Smooth muscle cell (in vitro differentiated cells): Measurements from ENCODE around the gene PCSK6. TPM values are rescaled to one million over a fixed set of nuclear protein-coding genes. Genes with fewer than 3 reads are reported as not detected.
"Not testable (repeated sequence)": the region's sequence is repeated elsewhere in the genome, so short reads cannot be mapped to it uniquely, and the experiment has no call there.

Experiments used
- DNase-seq: peaks from one replicate; lab custom pipeline; 2025; ENCODE audit not compliant: unreplicated experiment; lab: John Stamatoyannopoulos, UW
- H2AFZ ChIP-seq: fragments of 200-600 bp; sonication (generic); 2 replicates; pipeline ENCODE4 v1.6.0; 2016; ENCODE audit warnings: antibody characterized with exemption, low read depth, mild to moderate bottlenecking
- H3F3A ChIP-seq: fragments of 200-600 bp; sonication (generic); 2 replicates; pipeline ENCODE4 v1.6.0; 2017; ENCODE audit warnings: antibody characterized with exemption, low read depth
- H3K27ac ChIP-seq: fragments of 200-600 bp; sonication (generic); 2 replicates; pipeline ENCODE4 v1.5.1; 2016; ENCODE audit warnings: low read depth, mild to moderate bottlenecking
- H3K27me3 ChIP-seq: fragments of 200-600 bp; sonication (generic); 2 replicates; pipeline ENCODE4 v1.6.1; 2016; ENCODE audit warnings: low read depth, mild to moderate bottlenecking
- H3K36me3 ChIP-seq: fragments of 200-600 bp; sonication (generic); 2 replicates; pipeline ENCODE4 v1.5.1; 2016; ENCODE audit warnings: low read depth
- H3K4me1 ChIP-seq: fragments of 200-600 bp; sonication (generic); 2 replicates; pipeline ENCODE4 v1.5.1; 2016; ENCODE audit warnings: low read depth
- H3K4me2 ChIP-seq: fragments of 200-600 bp; sonication (generic); 2 replicates; pipeline ENCODE4 v1.6.0; 2016; ENCODE audit warnings: mild to moderate bottlenecking
- H3K4me3 ChIP-seq: fragments of 200-600 bp; sonication (generic); 2 replicates; pipeline ENCODE4 v1.5.1; 2016; ENCODE audit warnings: mild to moderate bottlenecking
- H3K79me2 ChIP-seq: fragments of 200-600 bp; sonication (generic); 2 replicates; pipeline ENCODE4 v1.6.0; 2016; ENCODE audit warnings: low read depth, mild to moderate bottlenecking
- H3K9ac ChIP-seq: fragments of 200-600 bp; sonication (generic); 2 replicates; pipeline ENCODE4 v1.6.0; 2016; ENCODE audit warnings: low read depth
- H3K9me3 ChIP-seq: fragments of 200-600 bp; sonication (generic); replicated peaks from 2 replicates; pipeline ENCODE4 v1.5.1; 2016; ENCODE audit warnings: low read depth
- H4K20me1 ChIP-seq: fragments of 200-600 bp; sonication (generic); 2 replicates; pipeline ENCODE4 v1.6.0; 2016; ENCODE audit warnings: low read depth
- WGBS: methylation state at CpG from one replicate; pipeline ENCODE4 v1.1.7; 2016; ENCODE audit warnings: low lambda C conversion rate; 5-methylcytosine and 5-hydroxymethylcytosine counted together
- polyA plus RNA-seq: library from polyadenylated mRNA; unstranded; fragments of >200 nt; fragmentation: Nextera tagmentation; extraction: Ambion mirVana; gene quantifications from 2 replicates; pipeline ENCODE4 v1.2.1, GENCODE V29; 2016
- total RNA-seq: library from RNA; depleted of rRNA; stranded (reverse); fragments of >200 nt; gene quantifications from 2 replicates; pipeline ENCODE4 v1.2.3, GENCODE V29; 2014
- TF ChIP-seq, protein P1 (sequence below): fragments of 200-600 bp; sonication (generic); IDR thresholded peaks from 2 replicates; pipeline ENCODE4 v1.5.1; 2017; ENCODE audit warnings: borderline replicate concordance, mild to moderate bottlenecking, antibody characterized with exemption; ENCODE audit not compliant: insufficient read depth, poor library complexity, severe bottlenecking

The PCSK6 gene
- total and polyA plus RNA-seq, 2 experiments from 2014 or later = 17.5 TPM

DNA sequence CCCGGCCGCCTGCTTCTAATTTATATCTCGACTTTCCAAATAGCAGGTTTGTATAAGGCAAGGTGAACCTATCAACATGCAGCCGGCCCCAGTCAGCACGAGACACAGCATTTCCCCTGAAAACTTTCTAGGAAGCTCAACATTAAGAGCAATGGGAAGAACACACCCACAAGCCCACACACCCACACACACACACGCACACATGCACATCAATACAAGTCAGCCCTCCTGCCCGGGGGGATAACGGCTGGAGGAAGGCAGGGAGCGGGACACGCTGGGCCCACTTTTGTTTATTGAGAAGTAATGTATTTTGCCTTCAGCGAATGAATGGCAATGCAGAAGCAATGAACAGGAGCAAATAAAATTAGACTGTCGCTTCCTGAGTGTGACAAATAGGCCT lies 83.5 kb downstream of the PCSK6 start:
- TF ChIP-seq, protein P1, sequence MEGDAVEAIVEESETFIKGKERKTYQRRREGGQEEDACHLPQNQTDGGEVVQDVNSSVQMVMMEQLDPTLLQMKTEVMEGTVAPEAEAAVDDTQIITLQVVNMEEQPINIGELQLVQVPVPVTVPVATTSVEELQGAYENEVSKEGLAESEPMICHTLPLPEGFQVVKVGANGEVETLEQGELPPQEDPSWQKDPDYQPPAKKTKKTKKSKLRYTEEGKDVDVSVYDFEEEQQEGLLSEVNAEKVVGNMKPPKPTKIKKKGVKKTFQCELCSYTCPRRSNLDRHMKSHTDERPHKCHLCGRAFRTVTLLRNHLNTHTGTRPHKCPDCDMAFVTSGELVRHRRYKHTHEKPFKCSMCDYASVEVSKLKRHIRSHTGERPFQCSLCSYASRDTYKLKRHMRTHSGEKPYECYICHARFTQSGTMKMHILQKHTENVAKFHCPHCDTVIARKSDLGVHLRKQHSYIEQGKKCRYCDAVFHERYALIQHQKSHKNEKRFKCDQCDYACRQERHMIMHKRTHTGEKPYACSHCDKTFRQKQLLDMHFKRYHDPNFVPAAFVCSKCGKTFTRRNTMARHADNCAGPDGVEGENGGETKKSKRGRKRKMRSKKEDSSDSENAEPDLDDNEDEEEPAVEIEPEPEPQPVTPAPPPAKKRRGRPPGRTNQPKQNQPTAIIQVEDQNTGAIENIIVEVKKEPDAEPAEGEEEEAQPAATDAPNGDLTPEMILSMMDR = no peak
- Histone ChIP-seq H4K20me1 (no peaks in the 10 kb centered on the region), H3K4me3 (no peak overlapping the region), H3F3A (no peaks in the 10 kb centered on the region), H3K9ac (no peak overlapping the region), H3K27ac (no peak overlapping the region), H3K4me1 (no peaks in the 10 kb centered on the region), H3K36me3 (no peaks in the 10 kb centered on the region), H3K4me2 (no peak overlapping the region), H3K9me3 (no peaks in the 10 kb centered on the region), H3K79me2 (no peaks in the 10 kb centered on the region), H2AFZ (no peak overlapping the region), H3K27me3 (no peaks in the 10 kb centered on the region)
- 86% methylated on average over 12 of the region's 12 CpGs for WGBS
- DNase-seq = no peak

- H3K4me2 ChIP-seq = no peak overlapping the region
- no peaks in the 10 kb centered on the region for H3K27me3 ChIP-seq
- no peak overlapping the region for H2AFZ ChIP-seq
- no peaks in the 10 kb centered on the region for H3K36me3 ChIP-seq
- H3K4me1 ChIP-seq = no peaks in the 10 kb centered on the region
- 96% methylated on average over 6 of the region's 6 CpGs for WGBS
- H4K20me1 ChIP-seq = no peaks in the 10 kb centered on the region
- H3F3A ChIP-seq = no peaks in the 10 kb centered on the region
- no peaks in the 10 kb centered on the region for H3K9me3 ChIP-seq
- H3K79me2 ChIP-seq = no peaks in the 10 kb centered on the region
- no peak overlapping the region for H3K27ac ChIP-seq
- DNase-seq = no peak
- no peak overlapping the region for H3K4me3 ChIP-seq
- H3K9ac ChIP-seq = no peak overlapping the region
- TF ChIP-seq, protein P1 = no peak
Observed at GRCh38 chr15:101404245-101404644, 85.3 kb downstream of the PCSK6 start.

- 89% methylated on average over 2 of the region's 4 CpGs for WGBS
Observed at GRCh38 chr15:101402883-101403282, 86.6 kb downstream of the PCSK6 start.

GRCh38 chr15:101401286-101401685 lies 88.2 kb downstream of the PCSK6 start:
- TF ChIP-seq, protein P1 = no peak
- H3K79me2 ChIP-seq = no peaks in the 10 kb centered on the region
- no peaks in the 10 kb centered on the region for H3K36me3 ChIP-seq
- DNase-seq = no peak
- no peaks in the 10 kb centered on the region for H3K4me1 ChIP-seq
- no peaks in the 10 kb centered on the region for H3F3A ChIP-seq
- H2AFZ ChIP-seq = no peak overlapping the region
- H3K4me2 ChIP-seq = no peak overlapping the region
- no peaks in the 10 kb centered on the region for H4K20me1 ChIP-seq
- H3K27ac ChIP-seq = no peak overlapping the region
- no peaks in the 10 kb centered on the region for H3K27me3 ChIP-seq
- H3K9ac ChIP-seq = no peak overlapping the region
- no peak overlapping the region for H3K4me3 ChIP-seq
- no peaks in the 10 kb centered on the region for H3K9me3 ChIP-seq
- WGBS = 95% methylated on average over 7 of the region's 8 CpGs

More at GRCh38 chr15:101402883-101403282, 86.6 kb downstream of the PCSK6 start:
- not testable (repeated sequence) for H3F3A ChIP-seq, H3K9me3 ChIP-seq, H3K4me1 ChIP-seq, H3K27me3 ChIP-seq, H3K36me3 ChIP-seq, DNase-seq, H3K9ac ChIP-seq, H2AFZ ChIP-seq, H3K4me3 ChIP-seq, H3K4me2 ChIP-seq, H3K27ac ChIP-seq, H3K79me2 ChIP-seq, H4K20me1 ChIP-seq
